Activated CD4-positive, alpha-beta T cell treated with anti-CD3 and anti-CD28 coated beads, Interleukin-2, amount 10 ng/mL, durations not matched to agents 7 days and 5 days (primary cell): Measurements from ENCODE around the gene SNRNP35. TPM values are rescaled to one million over a fixed set of nuclear protein-coding genes. Genes with fewer than 3 reads are reported as not detected.
"Not testable (repeated sequence)": the region's sequence is repeated elsewhere in the genome, so short reads cannot be mapped to it uniquely, and the experiment has no call there.

Source experiments
- CTCF ChIA-PET: fragments of 350-600 bp; sonication (Branson Sonifier 250); formaldehyde crosslinking; loops from one replicate; lab custom pipeline; 2021; ENCODE audit warnings: antibody characterized with exemption; lab: Charles Lee
- POLR2A ChIA-PET: fragments of 350-600 bp; sonication (Branson Sonifier 250); formaldehyde crosslinking; loops from one replicate; lab custom pipeline; 2021; ENCODE audit warnings: antibody characterized with exemption; lab: Charles Lee
- DNase-seq: peaks from one replicate; pipeline ENCODE4 v3.0.0-alpha.2; 2020
- H3K27ac Mint-ChIP-seq: one replicate; pipeline ENCODE4 v1.8.0; 2021; ENCODE audit warnings: mild to moderate bottlenecking, moderate library complexity, mixed read lengths
- H3K27me3 Mint-ChIP-seq: one replicate; pipeline ENCODE4 v1.8.0; 2021; ENCODE audit warnings: mixed read lengths
- H3K36me3 Mint-ChIP-seq: one replicate; pipeline ENCODE4 v1.8.0; 2021; ENCODE audit warnings: low read depth, mixed read lengths
- H3K4me1 Mint-ChIP-seq: one replicate; pipeline ENCODE4 v1.8.0; 2021; ENCODE audit warnings: mixed read lengths
- H3K4me3 Mint-ChIP-seq: one replicate; pipeline ENCODE4 v1.8.0; 2021; ENCODE audit warnings: mild to moderate bottlenecking, moderate library complexity, mixed read lengths
- H3K9me3 Mint-ChIP-seq: one replicate; pipeline ENCODE4 v1.8.0; 2021; ENCODE audit warnings: mixed read lengths
- total RNA-seq, 2 experiments: library from RNA; stranded (reverse); gene quantifications; one replicate each; pipeline ENCODE4 v1.2.3, GENCODE V29; 2021

SNRNP35 gene, protein sequence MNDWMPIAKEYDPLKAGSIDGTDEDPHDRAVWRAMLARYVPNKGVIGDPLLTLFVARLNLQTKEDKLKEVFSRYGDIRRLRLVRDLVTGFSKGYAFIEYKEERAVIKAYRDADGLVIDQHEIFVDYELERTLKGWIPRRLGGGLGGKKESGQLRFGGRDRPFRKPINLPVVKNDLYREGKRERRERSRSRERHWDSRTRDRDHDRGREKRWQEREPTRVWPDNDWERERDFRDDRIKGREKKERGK
- total RNA-seq = 10 to 100 TPM; 24.8 to 31.7 TPM

DNA sequence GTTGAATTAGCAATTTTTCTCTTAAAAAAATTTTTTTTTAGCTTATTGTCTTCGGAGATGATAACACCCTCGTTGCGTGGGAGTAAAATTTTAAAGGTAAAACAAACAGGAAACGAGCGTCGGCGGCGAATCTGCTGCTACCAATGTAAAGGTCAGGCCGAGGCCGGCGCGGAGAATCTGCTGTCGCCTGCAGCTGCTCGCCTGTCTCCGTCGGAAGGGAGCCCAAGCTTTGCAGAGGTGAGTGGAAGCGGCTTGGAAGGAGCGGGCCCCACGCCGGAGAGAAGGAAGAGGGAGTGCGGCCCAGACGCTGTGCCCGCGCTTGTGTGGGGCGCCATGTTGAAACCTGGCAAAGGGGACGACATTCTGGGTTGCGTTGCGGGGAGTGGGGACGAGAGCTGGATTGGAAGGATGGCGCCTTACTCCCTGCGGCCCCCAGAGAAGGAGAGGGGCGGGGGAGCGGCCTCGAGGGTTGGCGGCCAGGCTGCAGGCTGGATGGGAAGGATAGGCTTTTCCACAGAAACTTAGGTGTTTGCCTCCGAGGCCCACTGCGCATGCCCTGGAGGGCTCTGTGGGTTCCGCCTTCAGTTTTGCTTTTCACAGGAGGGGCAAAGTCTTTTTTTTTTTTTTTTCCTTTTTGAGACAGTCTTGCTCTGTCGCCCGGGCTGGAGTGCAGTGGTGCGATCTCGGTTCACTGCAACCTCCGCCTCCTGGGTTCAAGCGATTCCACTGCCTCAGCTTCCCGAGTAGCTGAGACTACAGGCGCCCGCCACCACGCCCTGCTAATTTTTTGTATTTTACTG is at the start of gene SNRNP35:
TSS of gene SNRNP35 (plus strand) at position 160 of the 800 bp plus-strand sequence. CDS start 7,402 bp downstream, outside the sequence.
- ChIA-PET POLR2A (interaction anchor here (1.6 kb wide), 1 partner anchor 92 kb away, joined by 4 read pairs; no protein-coding TSS in a partner anchor), CTCF (interaction anchor here (1.6 to 1.8 kb wide), 3 partner anchors 10 to 93 kb away, joined by 4 to 7 read pairs (median 6); partner anchors contain the start of gene SBNO1)
- no peaks in the 10 kb centered on the region for H3K9me3 Mint-ChIP-seq
- H3K4me3 Mint-ChIP-seq = peak within 1 kb of the TSS; percentile 93
- H3K27me3 Mint-ChIP-seq = no peaks in the 10 kb centered on the region
- peaks cover 27% of the 10 kb centered on the region for H3K4me1 Mint-ChIP-seq
- H3K36me3 Mint-ChIP-seq = peaks cover 18% of the 10 kb centered on the region
- H3K27ac Mint-ChIP-seq = peak within 1 kb of the TSS; percentile 100
- peak; percentile 88 for DNase-seq

DNA sequence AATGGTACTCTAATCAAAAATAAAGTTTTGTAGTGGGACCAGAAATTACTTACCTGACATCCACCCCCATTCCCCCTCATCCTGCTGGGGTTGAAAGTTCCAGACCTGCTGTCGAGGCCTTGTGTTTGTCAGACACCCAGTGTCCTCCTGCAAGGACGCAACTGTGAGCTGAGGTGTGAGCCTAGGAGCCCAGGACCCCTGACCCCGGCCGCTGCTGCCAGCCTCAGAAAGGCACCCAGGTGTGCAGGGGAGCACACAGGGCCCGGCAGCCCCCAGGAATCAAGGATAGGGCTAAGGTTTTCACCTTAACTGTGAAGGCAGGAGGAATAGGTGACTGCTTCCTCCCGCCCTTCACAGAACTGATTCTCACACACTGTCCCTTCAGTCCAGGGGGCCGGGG is 49.3 kb upstream of the SNRNP35 start:
- DNase-seq, H3K4me3 Mint-ChIP-seq, H3K27me3 Mint-ChIP-seq, H3K9me3 Mint-ChIP-seq, H3K4me1 Mint-ChIP-seq, H3K27ac Mint-ChIP-seq, POLR2A ChIA-PET: not testable (repeated sequence)
- CTCF ChIA-PET = interaction anchor here (0.6 to 1.2 kb wide), 3 partner anchors 12 to 20 kb away, joined by 3 to 6 read pairs (median 3); no protein-coding TSS in a partner anchor
- H3K36me3 Mint-ChIP-seq = peaks cover 41% of the 10 kb centered on the region

DNA sequence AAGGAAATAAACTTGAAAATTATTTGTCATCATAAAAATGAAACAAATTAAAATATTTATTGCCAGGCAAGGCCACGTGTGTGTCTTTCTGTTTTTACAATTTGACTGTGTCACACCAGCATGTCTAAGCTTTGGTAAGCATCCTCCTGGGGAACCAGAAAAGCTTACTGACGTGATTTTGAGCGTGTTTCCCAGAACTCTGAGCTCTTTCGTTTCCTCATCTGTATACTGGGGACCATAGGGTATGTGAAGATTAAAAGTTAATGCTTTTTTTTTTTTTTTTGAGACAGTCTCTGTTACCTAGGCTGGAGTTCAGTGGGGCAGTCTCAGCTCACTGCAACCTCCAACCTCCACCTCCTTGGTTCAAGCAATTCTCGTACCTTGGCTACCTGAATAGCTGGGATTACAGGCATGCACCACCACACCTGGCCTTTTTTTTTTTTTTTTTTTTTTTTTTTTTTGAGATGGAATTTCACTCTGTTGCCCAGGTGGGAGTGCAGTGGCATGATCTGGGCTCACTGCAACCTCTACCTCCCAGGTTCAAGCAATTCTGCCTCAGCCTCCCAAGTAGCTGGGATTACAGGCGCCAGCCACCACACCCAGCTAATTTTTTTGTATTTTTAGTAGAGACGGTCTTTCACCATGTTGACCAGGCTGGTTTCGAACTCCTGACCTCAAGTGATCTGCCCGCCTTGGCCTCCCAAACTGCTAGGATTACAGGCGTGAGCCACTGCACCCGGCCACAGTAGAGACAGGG is 48.5 kb upstream of the SNRNP35 start:
- CTCF ChIA-PET = interaction anchor here (0.6 to 1.2 kb wide), 3 partner anchors 11 to 21 kb away, joined by 3 to 6 read pairs (median 3); no protein-coding TSS in a partner anchor
- peaks cover 37% of the 10 kb centered on the region for H3K36me3 Mint-ChIP-seq

DNA sequence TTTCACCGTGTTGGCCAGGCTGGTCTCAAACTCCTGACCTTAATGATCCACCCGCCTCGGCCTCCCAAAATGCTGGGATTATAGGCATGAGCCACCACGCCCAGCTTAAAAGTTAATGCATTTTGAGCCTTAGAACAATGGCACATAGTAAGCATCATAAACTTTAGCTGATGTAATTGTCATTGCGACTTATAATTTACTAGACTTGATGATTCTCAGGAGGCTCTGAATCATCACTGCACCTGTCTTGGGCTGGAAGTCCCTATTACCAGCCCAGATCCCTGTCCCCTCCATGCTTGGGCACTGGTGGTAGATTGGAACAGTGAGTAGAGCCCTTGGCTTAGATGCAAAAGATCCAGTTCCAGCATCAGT is 47.9 kb upstream of the SNRNP35 start:
- Mint-ChIP-seq H3K9me3 (no peaks in the 10 kb centered on the region), H3K4me3 (no peak overlapping the region), H3K4me1 (peaks cover 2% of the 10 kb centered on the region), H3K27ac (no peak overlapping the region), H3K27me3 (no peaks in the 10 kb centered on the region), H3K36me3 (peaks cover 34% of the 10 kb centered on the region)
- CTCF ChIA-PET = interaction anchor here (0.6 kb wide), 1 partner anchor 224 kb away, joined by 3 read pairs; no protein-coding TSS in a partner anchor
- DNase-seq = no peak
- POLR2A ChIA-PET = no interaction called here

More for the DNA sequence above, 48.5 kb upstream of the SNRNP35 start:
- H3K27me3 Mint-ChIP-seq, H3K27ac Mint-ChIP-seq, H3K4me3 Mint-ChIP-seq, H3K4me1 Mint-ChIP-seq, POLR2A ChIA-PET, H3K9me3 Mint-ChIP-seq, DNase-seq: not testable (repeated sequence)

DNA sequence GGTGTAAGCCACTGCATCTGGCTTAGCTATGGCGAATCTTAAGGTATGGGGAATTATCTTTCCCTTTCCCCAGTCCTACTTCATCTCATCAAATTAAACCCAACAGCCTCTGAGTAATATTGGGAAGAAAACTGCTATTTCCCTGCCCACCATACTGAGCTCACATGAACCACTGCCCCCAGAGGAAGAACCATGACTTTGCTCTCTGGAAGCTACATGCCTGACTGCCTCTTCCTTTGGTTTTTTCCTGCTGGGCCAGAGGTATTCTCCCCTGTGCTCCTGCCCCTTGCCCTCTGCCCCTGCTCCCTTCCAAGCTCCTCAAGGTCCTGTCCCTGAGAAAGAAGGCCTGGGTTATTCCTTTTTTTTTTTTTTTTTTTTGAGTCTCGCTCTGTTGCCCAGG is 36.6 kb upstream of the SNRNP35 start:
- CTCF ChIA-PET = interaction anchor here (0.6 to 2.4 kb wide), 8 partner anchors 9 to 256 kb away, joined by 3 to 8 read pairs (median 3); no protein-coding TSS in a partner anchor
- Mint-ChIP-seq H3K4me1 (no peaks in the 10 kb centered on the region), H3K27ac (no peak overlapping the region), H3K36me3 (peaks cover 25% of the 10 kb centered on the region), H3K9me3 (no peaks in the 10 kb centered on the region), H3K4me3 (no peak overlapping the region), H3K27me3 (no peaks in the 10 kb centered on the region)
- DNase-seq = no peak
- POLR2A ChIA-PET = no interaction called here

DNA sequence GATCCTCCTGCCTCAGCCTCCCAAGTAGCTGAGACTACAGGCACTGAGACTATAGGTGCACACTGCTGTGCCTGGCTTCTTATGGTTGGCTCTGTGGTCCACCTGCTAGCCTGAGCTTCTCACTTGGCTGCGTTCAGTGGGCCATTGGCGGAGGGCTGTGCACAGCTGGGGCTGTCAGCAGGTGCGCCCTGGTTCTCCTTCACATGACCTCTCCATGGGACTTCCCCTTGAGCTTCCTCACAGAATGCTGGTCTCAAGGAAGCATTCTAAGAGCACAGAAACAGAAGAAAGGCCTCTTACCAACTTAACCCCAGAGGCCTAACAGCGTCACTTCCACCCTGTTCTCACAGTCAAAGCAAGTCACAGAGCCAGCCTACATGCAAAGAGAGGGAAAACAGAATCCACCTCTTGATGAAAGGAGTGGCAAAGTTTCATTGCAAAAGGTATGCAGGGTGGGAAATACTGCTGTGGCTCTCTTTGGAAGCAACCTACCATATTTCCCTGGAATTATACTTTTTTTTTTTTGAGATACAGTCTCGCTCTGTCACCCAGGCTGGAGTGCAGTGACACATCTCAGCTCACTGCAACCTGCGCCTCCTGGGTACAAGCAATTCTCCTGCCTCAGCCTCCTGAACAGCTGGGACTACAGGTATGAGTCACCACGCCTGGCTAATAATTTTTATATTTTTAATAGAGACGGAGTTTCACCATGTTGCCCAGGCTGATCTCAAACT is 30.7 kb upstream of the SNRNP35 start:
- H3K27ac Mint-ChIP-seq = peak overlapping the region; percentile 87
- peak overlapping the region; percentile 25 for H3K4me3 Mint-ChIP-seq
- DNase-seq = peak; percentile 47
- CTCF ChIA-PET = interaction anchor here (0.7 to 1.6 kb wide), 7 partner anchors 9 to 160 kb away, joined by 3 to 5 read pairs (median 4); partner anchors contain the start of genes RILPL2 and SNRNP35
- H3K36me3 Mint-ChIP-seq = peaks cover 50% of the 10 kb centered on the region
- no peaks in the 10 kb centered on the region for H3K27me3 Mint-ChIP-seq
- H3K9me3 Mint-ChIP-seq = no peaks in the 10 kb centered on the region
- POLR2A ChIA-PET = interaction anchor here (1.0 to 1.1 kb wide), 2 partner anchors 43 to 194 kb away, joined by 3 read pairs; partner anchors contain the start of genes KMT5A and MPHOSPH9
- H3K4me1 Mint-ChIP-seq = peaks cover 29% of the 10 kb centered on the region

DNA sequence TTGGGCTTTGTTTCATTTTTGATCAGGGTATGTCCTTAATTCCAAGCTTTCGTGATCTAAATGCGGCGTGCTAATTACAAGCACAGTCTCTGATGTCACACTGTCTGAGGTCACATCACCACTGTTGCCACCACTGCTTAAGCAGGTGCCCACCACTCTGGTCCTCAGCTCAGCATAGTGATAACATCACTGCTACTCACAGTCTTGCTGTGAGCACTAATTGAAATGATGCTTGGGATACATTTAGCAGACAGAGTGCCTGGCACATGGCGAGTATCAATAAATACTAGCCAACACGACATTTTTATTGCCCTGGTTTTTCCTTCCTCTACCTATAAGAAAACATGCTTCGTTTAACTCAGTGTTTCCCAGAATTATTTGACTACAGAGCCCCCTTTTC is 29.3 kb upstream of the SNRNP35 start:
- H3K4me1 Mint-ChIP-seq = peaks cover 40% of the 10 kb centered on the region
- no peaks in the 10 kb centered on the region for H3K9me3 Mint-ChIP-seq
- H3K4me3 Mint-ChIP-seq = no peak overlapping the region
- peaks cover 43% of the 10 kb centered on the region for H3K36me3 Mint-ChIP-seq
- no peak for DNase-seq
- POLR2A ChIA-PET = interaction anchor here (0.7 kb wide), 1 partner anchor 184 kb away, joined by 15 read pairs; no protein-coding TSS in a partner anchor
- CTCF ChIA-PET = no interaction called here
- H3K27me3 Mint-ChIP-seq = no peaks in the 10 kb centered on the region
- H3K27ac Mint-ChIP-seq = peak overlapping the region; percentile 87

DNA sequence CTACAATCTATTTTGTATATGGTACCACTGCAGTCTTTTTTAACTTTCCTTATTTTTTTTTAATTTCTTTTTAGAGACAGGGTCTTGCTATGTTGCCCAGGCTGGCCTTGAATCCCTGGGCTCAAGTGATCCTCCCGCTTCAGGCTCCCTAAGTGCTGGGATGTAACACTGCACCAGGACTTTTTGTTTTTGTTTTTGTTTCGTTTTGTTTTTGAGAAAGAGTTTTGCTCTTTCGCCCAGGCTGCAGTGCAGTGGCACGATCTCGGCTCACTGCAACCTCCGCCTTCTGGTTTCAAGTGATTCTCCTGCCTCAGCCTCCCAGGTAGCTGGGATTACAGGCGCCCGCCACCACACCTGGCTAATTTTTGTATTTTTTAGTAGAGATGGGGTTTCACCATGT is 28.8 kb upstream of the SNRNP35 start:
- Mint-ChIP-seq H3K4me1 (peaks cover 44% of the 10 kb centered on the region), H3K27ac (peak overlapping the region; percentile 87)
- H3K4me3 Mint-ChIP-seq = not testable (repeated sequence)

DNA sequence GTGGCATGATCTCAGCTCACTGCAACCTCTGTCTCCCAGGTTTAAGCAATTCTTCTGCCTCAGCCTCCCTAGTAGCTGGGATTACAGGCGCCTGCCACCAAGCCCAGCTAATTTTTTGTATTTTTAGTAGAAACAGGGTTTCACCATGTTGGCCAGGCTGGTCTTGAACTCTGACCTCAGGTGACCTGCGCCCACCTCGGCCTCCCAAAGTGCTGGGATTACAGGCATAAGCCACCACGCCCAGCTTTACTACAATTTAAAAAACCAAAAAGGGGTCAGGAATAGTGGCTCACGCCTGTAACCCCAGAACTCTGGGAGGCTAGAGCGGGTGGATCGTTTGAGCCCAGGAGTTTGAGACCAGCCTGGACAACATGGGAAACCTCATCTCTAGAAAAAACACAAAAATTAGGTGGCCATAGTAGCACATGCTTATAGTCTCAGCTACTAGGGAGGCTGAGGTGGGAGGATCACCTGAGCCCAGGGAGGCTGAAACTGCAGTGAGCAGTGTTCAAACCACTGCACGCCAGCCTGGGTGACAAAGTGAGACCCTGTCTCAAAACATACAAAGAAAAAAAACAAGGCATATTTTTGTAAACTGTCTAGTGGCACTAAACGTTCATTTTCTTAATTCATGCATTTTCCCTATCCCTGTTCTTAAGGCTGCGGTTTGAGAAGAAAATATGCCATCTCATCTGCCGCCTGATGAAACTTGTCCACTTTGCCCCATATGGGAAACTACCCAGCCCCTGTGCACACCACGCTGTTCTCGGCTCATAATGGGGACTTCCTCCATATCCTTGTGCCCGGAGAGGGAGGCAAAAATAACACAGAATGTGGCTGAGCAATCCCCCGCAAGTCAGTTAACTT is 25.8 kb upstream of the SNRNP35 start:
- not testable (repeated sequence) for DNase-seq, H3K9me3 Mint-ChIP-seq, H3K27me3 Mint-ChIP-seq
- Mint-ChIP-seq H3K27ac (peak overlapping the region; percentile 67), H3K4me3 (peak overlapping the region; percentile 58), H3K4me1 (peaks cover 55% of the 10 kb centered on the region), H3K36me3 (peaks cover 38% of the 10 kb centered on the region)
- CTCF ChIA-PET = interaction anchor here (0.6 to 2.6 kb wide), 4 partner anchors 8 to 14 kb away, joined by 3 to 8 read pairs (median 4); no protein-coding TSS in a partner anchor
- POLR2A ChIA-PET = interaction anchor here (0.6 kb wide), 2 partner anchors 28 to 33 kb away, joined by 5 to 8 read pairs; no protein-coding TSS in a partner anchor

More for the DNA sequence above, 28.8 kb upstream of the SNRNP35 start:
- H3K27me3 Mint-ChIP-seq, DNase-seq, H3K9me3 Mint-ChIP-seq, CTCF ChIA-PET: not testable (repeated sequence)
- peaks cover 40% of the 10 kb centered on the region for H3K36me3 Mint-ChIP-seq
- POLR2A ChIA-PET = interaction anchor here (0.7 kb wide), 1 partner anchor 184 kb away, joined by 15 read pairs; no protein-coding TSS in a partner anchor

DNA sequence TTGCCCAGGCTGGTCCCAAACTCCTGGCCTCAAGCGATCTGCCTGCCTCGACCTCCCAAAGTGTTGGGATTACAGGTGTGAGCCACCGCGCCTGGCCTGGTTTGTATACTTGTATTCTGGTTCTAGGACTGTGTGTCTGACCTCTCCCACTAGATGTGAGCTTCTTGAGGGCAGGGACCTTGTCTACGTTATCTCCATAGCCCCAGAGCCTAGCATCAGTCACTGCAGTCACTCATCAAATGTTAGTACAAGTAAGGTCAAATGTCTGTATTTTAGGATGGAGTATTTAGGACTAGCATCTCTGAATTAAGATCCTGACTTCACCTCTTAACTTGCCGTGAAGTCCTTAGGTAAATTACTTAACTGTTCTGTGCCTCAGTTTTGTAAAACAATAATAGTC is 24.3 kb upstream of the SNRNP35 start:
- CTCF ChIA-PET = interaction anchor here (0.6 to 1.6 kb wide), 8 partner anchors 9 to 68 kb away, joined by 3 to 4 read pairs (median 3); no protein-coding TSS in a partner anchor
- Mint-ChIP-seq H3K4me1 (peaks cover 52% of the 10 kb centered on the region), H3K9me3 (no peaks in the 10 kb centered on the region), H3K4me3 (peak overlapping the region; percentile 58), H3K27me3 (no peaks in the 10 kb centered on the region), H3K36me3 (peaks cover 29% of the 10 kb centered on the region), H3K27ac (peak overlapping the region; percentile 31)
- POLR2A ChIA-PET = no interaction called here
- DNase-seq = no peak
